ENCODE measurements around the gene NPAS3.

- TF ChIP-seq POLR2AphosphoS5 (IDR thresholded peaks at IDR 0.05) (no peak), POLR2A (IDR thresholded peaks at IDR 0.05) (no peak)
Measured at GRCh38 chr14:33486332-33486890, 547.7 kb downstream of the NPAS3 start.
